ENCODE data around the gene ELAPOR1.

- no peak for TF ChIP-seq CTCF (IDR thresholded peaks at IDR 0.05; ENCODE audit: poor library complexity)
- no peak for TF ChIP-seq EZH2 (IDR thresholded peaks at IDR 0.05; ENCODE audit: borderline replicate concordance)
These were observed 20.5 kb downstream of the ELAPOR1 start for GRCh38 chr1:109134423-109134822.
